Natural killer cell (primary cell): Measurements from ENCODE around the gene GNAZ. TPM values are rescaled to one million over a fixed set of nuclear protein-coding genes. Genes with fewer than 3 reads are reported as not detected.
"Not testable (repeated sequence)": the region's sequence is repeated elsewhere in the genome, so short reads cannot be mapped to it uniquely, and the experiment has no call there.

Experiments used
- ATAC-seq, 3 donors: fragments of 150-1000 bp in 2 of 3; fragments of 200-7000 bp in 1 of 3; cut with Tn5 transposase; 1 replicate in 1 of 3; 2 replicates in 2 of 3; pipeline ENCODE4 v1.10.0; 2021; ENCODE audit warnings: mild to moderate bottlenecking in 2 of 3, moderate library complexity in 2 of 3
- DNase-seq, 2 donors: peaks; one replicate each; pipeline versions ENCODE4 v3.0.0 to v3.0.0-alpha.2; 2013 to 2021; ENCODE audit warnings: mixed read lengths in 1 of 2
- H3K27ac ChIP-seq: one replicate; pipeline ENCODE4 v1.5.1; 2013; ENCODE audit warnings: mild to moderate bottlenecking, low read length
- H3K27me3 ChIP-seq: one replicate; pipeline ENCODE4 v1.6.1; 2013; ENCODE audit warnings: low read length; ENCODE audit not compliant: control insufficient read depth, insufficient read depth
- H3K36me3 ChIP-seq: one replicate; pipeline ENCODE4 v1.6.1; 2013; ENCODE audit warnings: low read length; ENCODE audit not compliant: control insufficient read depth, insufficient read depth
- H3K4me1 ChIP-seq: one replicate; pipeline ENCODE4 v1.6.1; 2013; ENCODE audit warnings: low read length; ENCODE audit not compliant: control insufficient read depth, insufficient read depth
- H3K4me3 ChIP-seq: one replicate; pipeline ENCODE4 v1.5.1; 2013; ENCODE audit warnings: low read length
- H3K9me3 ChIP-seq: one replicate; pipeline ENCODE4 v1.6.1; 2013; ENCODE audit warnings: low read length; ENCODE audit not compliant: control insufficient read depth, insufficient read depth
- H3K27ac Mint-ChIP-seq, 2 donors: one replicate each; pipeline ENCODE4 v1.8.0; 2022; ENCODE audit warnings: mild to moderate bottlenecking in 2 of 2, mixed read lengths in 2 of 2, moderate library complexity in 1 of 2
- H3K27me3 Mint-ChIP-seq, 2 donors: one replicate each; pipeline ENCODE4 v1.8.0; 2022; ENCODE audit warnings: low read depth in 2 of 2, mixed read lengths in 2 of 2
- H3K36me3 Mint-ChIP-seq: one replicate; pipeline ENCODE4 v1.8.0; 2022; ENCODE audit warnings: mixed read lengths
- H3K4me1 Mint-ChIP-seq, 2 donors: one replicate each; pipeline ENCODE4 v1.8.0; 2022; ENCODE audit warnings: mixed read lengths in 2 of 2
- H3K4me3 Mint-ChIP-seq: one replicate; pipeline ENCODE4 v1.8.0; 2022; ENCODE audit warnings: mild to moderate bottlenecking, moderate library complexity, mixed read lengths
- H3K9me3 Mint-ChIP-seq, 2 donors: one replicate each; pipeline ENCODE4 v1.8.0; 2022; ENCODE audit warnings: mixed read lengths in 2 of 2
- WGBS: methylation state at CpG from one replicate; pipeline ENCODE4 v1.1.7; 2013; ENCODE audit warnings: missing lambda C conversion rate; ENCODE audit not compliant: insufficient coverage; 5-methylcytosine and 5-hydroxymethylcytosine counted together
- intact Hi-C: fragments of 100-400 bp; cut with micrococcal nuclease; formaldehyde crosslinking; loops from one replicate; pipeline ENCODE4 v1.14.2; 2022
- total RNA-seq, 4 donors: library from RNA; stranded (reverse); fragments of 120-200 nt in 1 of 4; gene quantifications; one replicate each; pipeline versions ENCODE4 v1.2.3 to v1.2.4, GENCODE V29; 2013 to 2022
- TF ChIP-seq, protein P1 (sequence below): fragments of 200-600 bp; IDR thresholded peaks from one replicate; pipeline ENCODE4 v1.8.0; 2022; ENCODE audit warnings: antibody characterized with exemption

Gene GNAZ
- total RNA-seq, 3 donors from 2014 or later (not counting 1 experiment from before 2014, with no cell fraction given): 4.5 to 7.5 (median 5.6) TPM

DNA sequence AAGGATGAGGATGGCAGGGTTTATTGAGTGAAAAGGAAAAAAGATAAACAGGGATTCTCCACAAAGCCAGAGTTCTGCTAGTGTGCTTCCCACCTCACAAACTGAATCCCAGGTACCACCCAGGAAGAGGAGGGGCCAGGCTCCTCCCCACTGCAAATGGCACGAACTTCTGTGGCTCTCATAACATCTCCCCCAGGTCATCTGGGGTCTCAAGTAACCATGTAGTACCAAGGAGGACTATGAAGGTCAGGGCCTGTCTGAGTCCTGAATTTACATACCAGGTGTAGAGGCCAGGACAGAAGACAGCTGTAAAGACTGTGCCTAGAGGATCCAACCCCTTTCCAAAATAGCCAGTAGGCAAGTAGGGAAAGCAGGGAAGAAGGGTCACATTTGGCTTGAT is 25.7 kb upstream of the GNAZ start:
- intact Hi-C loops: no loop called here
- no peaks in the 10 kb centered on the region for H3K36me3 ChIP-seq
- Mint-ChIP-seq H3K4me3 (no peak overlapping the region), H3K27me3 (peaks cover 17 to 40% of the 10 kb centered on the region in 2 donors), H3K27ac (no peak overlapping the region), H3K9me3 (no peaks in the 10 kb centered on the region), H3K4me1 (no peaks in the 10 kb centered on the region), H3K36me3 (no peaks in the 10 kb centered on the region)
- DNase-seq (no peak), ATAC-seq (no peak)
- TF ChIP-seq, protein P1, sequence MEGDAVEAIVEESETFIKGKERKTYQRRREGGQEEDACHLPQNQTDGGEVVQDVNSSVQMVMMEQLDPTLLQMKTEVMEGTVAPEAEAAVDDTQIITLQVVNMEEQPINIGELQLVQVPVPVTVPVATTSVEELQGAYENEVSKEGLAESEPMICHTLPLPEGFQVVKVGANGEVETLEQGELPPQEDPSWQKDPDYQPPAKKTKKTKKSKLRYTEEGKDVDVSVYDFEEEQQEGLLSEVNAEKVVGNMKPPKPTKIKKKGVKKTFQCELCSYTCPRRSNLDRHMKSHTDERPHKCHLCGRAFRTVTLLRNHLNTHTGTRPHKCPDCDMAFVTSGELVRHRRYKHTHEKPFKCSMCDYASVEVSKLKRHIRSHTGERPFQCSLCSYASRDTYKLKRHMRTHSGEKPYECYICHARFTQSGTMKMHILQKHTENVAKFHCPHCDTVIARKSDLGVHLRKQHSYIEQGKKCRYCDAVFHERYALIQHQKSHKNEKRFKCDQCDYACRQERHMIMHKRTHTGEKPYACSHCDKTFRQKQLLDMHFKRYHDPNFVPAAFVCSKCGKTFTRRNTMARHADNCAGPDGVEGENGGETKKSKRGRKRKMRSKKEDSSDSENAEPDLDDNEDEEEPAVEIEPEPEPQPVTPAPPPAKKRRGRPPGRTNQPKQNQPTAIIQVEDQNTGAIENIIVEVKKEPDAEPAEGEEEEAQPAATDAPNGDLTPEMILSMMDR: no peak
- H3K4me1 ChIP-seq: no peaks in the 10 kb centered on the region
- H3K9me3 ChIP-seq: no peaks in the 10 kb centered on the region
- no peaks in the 10 kb centered on the region for H3K27me3 ChIP-seq
- WGBS: 33% methylated on average over 1 of the region's 1 CpG
- H3K27ac ChIP-seq: no peak overlapping the region
- H3K4me3 ChIP-seq: no peak overlapping the region

DNA sequence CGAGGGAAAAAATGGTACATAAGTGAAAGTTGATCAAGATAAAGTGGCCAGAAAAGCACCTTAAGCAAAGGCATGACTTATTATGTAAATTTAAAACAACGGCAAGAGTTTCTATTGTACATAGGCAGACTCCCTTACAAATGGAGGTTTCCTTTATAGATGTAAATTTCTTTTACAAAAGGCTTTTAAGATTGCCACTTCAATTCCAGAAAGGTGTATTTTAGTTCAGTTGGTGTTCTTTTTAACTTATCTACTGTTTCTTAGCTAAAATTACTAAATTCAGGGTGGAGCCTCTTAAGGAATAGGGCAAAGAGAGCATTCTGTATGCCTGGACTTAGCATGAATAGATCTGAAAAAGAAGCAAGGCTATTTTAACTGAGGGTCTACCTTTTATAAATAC is 24.9 kb upstream of the GNAZ start:
- no peaks in the 10 kb centered on the region for H3K36me3 Mint-ChIP-seq
- H3K4me1 Mint-ChIP-seq: no peaks in the 10 kb centered on the region
- no peak for ATAC-seq
- DNase-seq: no peak
- H3K27me3 Mint-ChIP-seq: peaks cover 13 to 48% of the 10 kb centered on the region in 2 donors
- Histone ChIP-seq H3K27ac (no peak overlapping the region), H3K27me3 (no peaks in the 10 kb centered on the region), H3K4me1 (no peaks in the 10 kb centered on the region), H3K4me3 (no peak overlapping the region), H3K36me3 (no peaks in the 10 kb centered on the region), H3K9me3 (no peaks in the 10 kb centered on the region)
- WGBS: 0% methylated on average over 1 of the region's 2 CpGs
- H3K9me3 Mint-ChIP-seq: no peaks in the 10 kb centered on the region
- TF ChIP-seq, protein P1: no peak
- no peak overlapping the region for H3K27ac Mint-ChIP-seq
- intact Hi-C loops: no loop called here
- H3K4me3 Mint-ChIP-seq: no peak overlapping the region

DNA sequence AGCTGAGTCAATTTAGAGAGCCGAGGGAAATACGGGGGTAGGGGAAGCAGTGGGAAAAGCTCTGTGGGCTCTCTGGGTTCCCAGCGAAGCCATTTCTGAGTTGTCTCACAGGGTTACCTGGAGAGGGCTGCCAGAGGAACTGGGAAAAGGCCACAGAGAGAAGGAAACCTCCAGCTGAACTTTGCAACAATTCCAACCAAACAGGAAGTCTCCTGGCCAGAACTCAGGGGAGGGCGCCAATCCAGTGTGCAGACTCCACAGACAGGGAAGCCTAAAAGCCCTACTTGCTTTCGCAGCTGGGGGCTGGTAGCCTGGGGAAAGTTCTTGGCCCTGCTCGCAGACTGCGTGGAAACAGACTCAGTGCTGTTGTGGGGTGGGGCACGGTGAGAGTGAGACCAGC is 23.1 kb upstream of the GNAZ start:
- H3K27ac Mint-ChIP-seq: no peak overlapping the region
- no peaks in the 10 kb centered on the region for H3K9me3 Mint-ChIP-seq
- 95% methylated on average over 8 of the region's 8 CpGs for WGBS
- H3K27ac ChIP-seq: no peak overlapping the region
- H3K27me3 Mint-ChIP-seq: peaks cover 23 to 41% of the 10 kb centered on the region in 2 donors
- H3K4me1 ChIP-seq: no peaks in the 10 kb centered on the region
- no peaks in the 10 kb centered on the region for H3K36me3 ChIP-seq
- no peak for DNase-seq
- no peak for ATAC-seq
- intact Hi-C loops: no loop called here
- H3K4me3 Mint-ChIP-seq: no peak overlapping the region
- H3K4me3 ChIP-seq: no peak overlapping the region
- TF ChIP-seq, protein P1: no peak
- H3K9me3 ChIP-seq: no peaks in the 10 kb centered on the region
- H3K27me3 ChIP-seq: no peaks in the 10 kb centered on the region
- no peaks in the 10 kb centered on the region for H3K36me3 Mint-ChIP-seq
- H3K4me1 Mint-ChIP-seq: no peaks in the 10 kb centered on the region

DNA sequence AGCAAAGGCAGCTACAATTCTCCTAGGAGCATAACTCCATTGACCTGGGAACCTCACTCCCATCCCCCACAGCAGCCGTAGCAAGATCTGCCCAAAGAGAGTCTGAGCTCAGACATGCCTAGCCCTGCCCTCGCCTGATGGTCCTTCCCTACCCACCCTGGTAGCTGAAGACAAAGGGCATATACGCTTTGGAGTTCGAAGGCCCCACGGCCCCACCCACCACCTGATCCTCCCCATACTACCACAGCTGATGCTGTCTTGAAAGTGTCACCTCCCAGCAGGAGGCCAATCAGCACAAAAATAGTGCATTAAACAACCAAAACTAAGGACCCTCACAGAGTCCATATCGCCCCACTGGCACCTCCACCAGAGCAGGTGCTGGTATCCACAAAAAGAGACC is 22.6 kb upstream of the GNAZ start:
- DNase-seq (no peak), ATAC-seq (no peak)
- Histone ChIP-seq H3K9me3 (no peaks in the 10 kb centered on the region), H3K4me3 (no peak overlapping the region), H3K36me3 (no peaks in the 10 kb centered on the region), H3K27me3 (no peaks in the 10 kb centered on the region), H3K27ac (no peak overlapping the region), H3K4me1 (no peaks in the 10 kb centered on the region)
- intact Hi-C loops: no loop called here
- WGBS: 93% methylated on average over 6 of the region's 6 CpGs
- no peak overlapping the region for H3K4me3 Mint-ChIP-seq
- no peaks in the 10 kb centered on the region for H3K36me3 Mint-ChIP-seq
- H3K4me1 Mint-ChIP-seq: no peaks in the 10 kb centered on the region
- H3K9me3 Mint-ChIP-seq: no peaks in the 10 kb centered on the region
- peaks cover 23 to 41% of the 10 kb centered on the region in 2 donors for H3K27me3 Mint-ChIP-seq
- H3K27ac Mint-ChIP-seq: no peak overlapping the region
- TF ChIP-seq, protein P1: no peak

DNA sequence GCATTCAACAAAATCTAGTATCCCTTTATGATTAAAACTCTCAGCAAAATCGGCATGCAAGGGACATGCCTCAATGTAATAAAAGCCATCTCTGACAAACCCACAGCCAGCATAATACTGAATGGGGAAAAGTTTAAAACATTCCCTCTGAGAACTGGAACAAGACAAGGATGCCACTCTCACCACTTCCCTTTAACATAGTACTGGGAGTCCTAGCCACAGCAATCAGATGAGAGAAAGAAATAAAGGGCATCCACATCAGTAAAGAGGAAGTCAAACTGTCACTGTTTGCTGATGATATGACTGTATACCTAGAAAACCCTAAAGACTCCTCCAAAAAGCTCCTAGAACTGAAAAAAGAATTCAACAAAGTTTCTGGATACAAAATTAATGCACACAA is 19.8 kb upstream of the GNAZ start:
- H3K4me1 Mint-ChIP-seq, intact Hi-C loops, H3K9me3 ChIP-seq, H3K27ac ChIP-seq, DNase-seq, H3K27ac Mint-ChIP-seq, H3K4me3 ChIP-seq, H3K27me3 ChIP-seq, ATAC-seq, H3K36me3 ChIP-seq, H3K4me1 ChIP-seq, H3K9me3 Mint-ChIP-seq, H3K4me3 Mint-ChIP-seq, H3K36me3 Mint-ChIP-seq: not testable (repeated sequence)
- 55% methylated on average over 1 of the region's 1 CpG for WGBS
- H3K27me3 Mint-ChIP-seq: peaks cover 25 to 32% of the 10 kb centered on the region in 2 donors
